Glutamatergic neuron (in vitro differentiated cells): Measurements from ENCODE around the gene COBLL1. TPM values are rescaled to one million over a fixed set of nuclear protein-coding genes. Genes with fewer than 3 reads are reported as not detected.

Experiments used
- DNase-seq: peaks from one replicate; pipeline ENCODE4 v3.0.0; 2022
- H3K27ac Mint-ChIP-seq: one replicate; pipeline ENCODE4 v1.8.0; 2020; ENCODE audit warnings: mild to moderate bottlenecking, mixed read lengths, inconsistent platforms; ENCODE audit not compliant: unreplicated experiment
- H3K27me3 Mint-ChIP-seq: one replicate; pipeline ENCODE4 v1.8.0; 2020; ENCODE audit warnings: mild to moderate bottlenecking, moderate library complexity, mixed read lengths, inconsistent platforms; ENCODE audit not compliant: unreplicated experiment
- H3K36me3 Mint-ChIP-seq: one replicate; pipeline ENCODE4 v1.8.0; 2020; ENCODE audit warnings: mild to moderate bottlenecking, mixed read lengths, inconsistent platforms; ENCODE audit not compliant: unreplicated experiment
- H3K4me1 Mint-ChIP-seq: one replicate; pipeline ENCODE4 v1.8.0; 2020; ENCODE audit warnings: mild to moderate bottlenecking, low read depth, mixed read lengths, inconsistent platforms; ENCODE audit not compliant: unreplicated experiment
- H3K4me3 Mint-ChIP-seq: one replicate; pipeline ENCODE4 v1.8.0; 2020; ENCODE audit warnings: mild to moderate bottlenecking, mixed read lengths, inconsistent platforms; ENCODE audit not compliant: unreplicated experiment
- H3K9me3 Mint-ChIP-seq: one replicate; pipeline ENCODE4 v1.8.0; 2020; ENCODE audit warnings: mild to moderate bottlenecking, moderate library complexity, mixed read lengths, inconsistent platforms; ENCODE audit not compliant: unreplicated experiment
- total RNA-seq: library from RNA; stranded (reverse); fragmentation: NEBNext Ultra II Directional; extraction: Animal tissue kit (Norgen Biotek cat#: 25700); gene quantifications from one replicate; pipeline ENCODE4 v1.2.1, GENCODE V29; 2021; ENCODE audit not compliant: unreplicated experiment
- TF ChIP-seq, protein P1 (sequence below): fragments of 200-600 bp; sonication (generic); IDR thresholded peaks from one replicate; pipeline ENCODE4 v1.5.0; 2021; ENCODE audit not compliant: partially characterized antibody, unreplicated experiment

Gene COBLL1
- total RNA-seq, 1 donor from 2014 or later: 0.91 TPM

DNA sequence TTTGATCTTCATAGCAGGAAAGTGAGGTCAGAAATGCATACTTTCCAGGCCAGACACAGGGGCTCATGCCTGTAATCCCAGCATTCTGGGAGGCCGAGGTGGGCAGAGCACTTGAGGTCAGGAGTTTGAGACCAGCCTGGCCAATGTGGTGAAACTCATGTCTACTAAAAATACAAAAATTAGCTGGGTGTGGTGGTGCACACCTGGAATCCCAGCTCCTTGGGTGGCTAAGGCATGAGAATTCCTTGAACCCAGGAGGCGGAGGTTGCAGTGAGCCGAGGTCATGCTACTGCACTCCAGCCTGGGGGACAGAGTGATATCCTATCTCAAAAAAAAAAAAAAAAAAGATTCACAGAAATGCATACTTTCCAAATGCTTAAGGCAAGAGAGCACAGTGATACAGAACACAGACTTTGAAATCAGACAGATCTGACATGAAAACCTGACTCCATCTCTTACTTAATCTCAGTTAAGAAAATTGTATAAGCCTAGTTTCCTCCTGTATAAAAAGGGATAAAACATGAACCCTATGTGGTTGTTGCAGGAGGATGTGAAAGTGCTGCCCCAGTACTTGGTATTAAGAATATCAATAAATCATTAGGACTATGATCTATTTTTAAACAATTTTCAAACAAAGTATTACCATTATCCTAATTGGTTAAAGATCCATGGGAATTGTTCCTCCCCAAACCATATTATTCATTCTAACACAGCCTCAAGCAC lies 26.4 kb downstream of the COBLL1 start:
- Mint-ChIP-seq H3K27ac (no peak overlapping the region), H3K27me3 (no peaks in the 10 kb centered on the region), H3K36me3 (no peaks in the 10 kb centered on the region), H3K4me3 (no peak overlapping the region), H3K9me3 (no peaks in the 10 kb centered on the region), H3K4me1 (no peaks in the 10 kb centered on the region)
- TF ChIP-seq, protein P1, sequence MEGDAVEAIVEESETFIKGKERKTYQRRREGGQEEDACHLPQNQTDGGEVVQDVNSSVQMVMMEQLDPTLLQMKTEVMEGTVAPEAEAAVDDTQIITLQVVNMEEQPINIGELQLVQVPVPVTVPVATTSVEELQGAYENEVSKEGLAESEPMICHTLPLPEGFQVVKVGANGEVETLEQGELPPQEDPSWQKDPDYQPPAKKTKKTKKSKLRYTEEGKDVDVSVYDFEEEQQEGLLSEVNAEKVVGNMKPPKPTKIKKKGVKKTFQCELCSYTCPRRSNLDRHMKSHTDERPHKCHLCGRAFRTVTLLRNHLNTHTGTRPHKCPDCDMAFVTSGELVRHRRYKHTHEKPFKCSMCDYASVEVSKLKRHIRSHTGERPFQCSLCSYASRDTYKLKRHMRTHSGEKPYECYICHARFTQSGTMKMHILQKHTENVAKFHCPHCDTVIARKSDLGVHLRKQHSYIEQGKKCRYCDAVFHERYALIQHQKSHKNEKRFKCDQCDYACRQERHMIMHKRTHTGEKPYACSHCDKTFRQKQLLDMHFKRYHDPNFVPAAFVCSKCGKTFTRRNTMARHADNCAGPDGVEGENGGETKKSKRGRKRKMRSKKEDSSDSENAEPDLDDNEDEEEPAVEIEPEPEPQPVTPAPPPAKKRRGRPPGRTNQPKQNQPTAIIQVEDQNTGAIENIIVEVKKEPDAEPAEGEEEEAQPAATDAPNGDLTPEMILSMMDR: no peak
- no peak for DNase-seq

- Mint-ChIP-seq H3K4me1 (no peaks in the 10 kb centered on the region), H3K27me3 (no peaks in the 10 kb centered on the region), H3K9me3 (no peaks in the 10 kb centered on the region), H3K27ac (no peak overlapping the region), H3K4me3 (no peak overlapping the region), H3K36me3 (no peaks in the 10 kb centered on the region)
- no peak for DNase-seq
- TF ChIP-seq, protein P1: no peak
Measured at GRCh38 chr2:164813535-164813934, 28.1 kb downstream of the COBLL1 start.

DNA sequence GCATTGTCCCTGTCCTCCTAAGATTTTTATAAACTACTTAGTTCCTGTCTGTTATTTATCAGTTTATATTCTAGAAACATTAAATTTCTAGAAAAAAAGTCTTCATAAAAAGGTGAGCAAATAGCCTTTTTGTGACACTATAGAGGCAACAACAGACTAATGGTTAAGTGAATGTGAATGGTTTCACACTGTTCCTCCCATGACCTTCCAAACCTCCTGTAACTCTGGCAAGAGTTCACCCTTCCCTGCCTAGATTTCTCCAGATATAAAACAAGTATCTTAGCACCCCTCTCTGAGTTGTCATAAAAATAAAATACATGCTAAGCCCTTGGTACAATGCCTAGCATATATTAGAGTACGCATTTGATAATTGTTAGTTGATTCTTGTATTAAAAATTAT lies 29.2 kb downstream of the COBLL1 start:
- H3K4me1 Mint-ChIP-seq: no peaks in the 10 kb centered on the region
- H3K36me3 Mint-ChIP-seq: no peaks in the 10 kb centered on the region
- H3K27me3 Mint-ChIP-seq: no peaks in the 10 kb centered on the region
- no peak for DNase-seq
- no peaks in the 10 kb centered on the region for H3K9me3 Mint-ChIP-seq
- no peak overlapping the region for H3K27ac Mint-ChIP-seq
- H3K4me3 Mint-ChIP-seq: no peak overlapping the region
- TF ChIP-seq, protein P1: no peak

GRCh38 chr2:164811819-164812218 lies 29.8 kb downstream of the COBLL1 start:
- Mint-ChIP-seq H3K9me3 (no peaks in the 10 kb centered on the region), H3K36me3 (no peaks in the 10 kb centered on the region), H3K4me1 (no peaks in the 10 kb centered on the region), H3K4me3 (no peak overlapping the region), H3K27ac (no peak overlapping the region), H3K27me3 (no peaks in the 10 kb centered on the region)
- no peak for DNase-seq
- TF ChIP-seq, protein P1: no peak

DNA sequence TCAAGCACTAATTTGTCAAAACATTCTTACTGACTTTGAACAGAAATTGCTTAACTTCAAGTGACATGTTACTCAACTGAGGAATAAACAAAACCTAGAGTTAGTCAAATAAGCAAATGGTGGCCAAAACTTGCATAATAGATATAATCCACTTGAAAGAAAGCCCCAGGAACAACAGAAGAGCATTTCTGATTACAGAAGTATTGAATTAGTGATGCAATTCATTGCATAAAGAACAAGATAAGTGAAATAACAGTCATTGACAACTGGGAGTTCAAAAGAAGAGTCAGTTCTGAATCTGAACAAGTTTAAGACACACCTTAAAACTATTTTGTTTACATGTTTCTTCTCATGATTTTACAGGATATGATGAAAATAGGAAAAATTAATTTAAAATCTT lies 30.8 kb downstream of the COBLL1 start:
- no peak overlapping the region for H3K4me3 Mint-ChIP-seq
- H3K27me3 Mint-ChIP-seq: no peaks in the 10 kb centered on the region
- no peaks in the 10 kb centered on the region for H3K36me3 Mint-ChIP-seq
- DNase-seq: no peak
- TF ChIP-seq, protein P1: no peak
- no peak overlapping the region for H3K27ac Mint-ChIP-seq
- H3K4me1 Mint-ChIP-seq: no peaks in the 10 kb centered on the region
- no peaks in the 10 kb centered on the region for H3K9me3 Mint-ChIP-seq
